ENCODE measurements around the gene ZNF276.
"Not testable (repeated sequence)": the region's sequence is repeated elsewhere in the genome, so short reads cannot be mapped to it uniquely, and the experiment has no call there.

ZNF276 gene

GRCh38 chr16:89687092-89687940 is 34.0 kb upstream of the ZNF276 start:
- DNase-seq (ENCODE audit: extremely low read depth, low read depth), result no peak

GRCh38 chr16:89688395-89688794 is 32.9 kb upstream of the ZNF276 start:
- no peak for DNase-seq (ENCODE audit: extremely low read depth, low read depth)
- TF ChIP-seq CTCF (IDR thresholded peaks at IDR 0.05; ENCODE audit: low read depth, low read length), result no peak

More at GRCh38 chr16:89687092-89687940, 34.0 kb upstream of the ZNF276 start:
- no peak for TF ChIP-seq CTCF (IDR thresholded peaks at IDR 0.05; ENCODE audit: low read depth, low read length)

GRCh38 chr16:89689142-89689541 is 32.2 kb upstream of the ZNF276 start:
- DNase-seq (ENCODE audit: extremely low read depth, low read depth), result no peak
- TF ChIP-seq CTCF (IDR thresholded peaks at IDR 0.05; ENCODE audit: low read depth, low read length), result no peak

- DNase-seq (ENCODE audit: extremely low read depth, low read depth), result not testable (repeated sequence)
Observed at GRCh38 chr16:89689621-89690020, 31.7 kb upstream of the ZNF276 start.

GRCh38 chr16:89690392-89690901 is 30.9 kb upstream of the ZNF276 start:
- TF ChIP-seq CTCF (IDR thresholded peaks at IDR 0.05; ENCODE audit: low read depth, low read length), result no peak
- no peak for DNase-seq (ENCODE audit: extremely low read depth, low read depth)

GRCh38 chr16:89691231-89691985 is 29.9 kb upstream of the ZNF276 start:
- DNase-seq (ENCODE audit: extremely low read depth, low read depth), result no peak
- no peak for TF ChIP-seq CTCF (IDR thresholded peaks at IDR 0.05; ENCODE audit: low read depth, low read length)

- no peak for TF ChIP-seq CTCF (IDR thresholded peaks at IDR 0.05; ENCODE audit: low read depth, low read length)
- DNase-seq (ENCODE audit: extremely low read depth, low read depth), result no peak
Observed at GRCh38 chr16:89691986-89692569, 29.3 kb upstream of the ZNF276 start.
